Right hindlimb (tissue), 1 donor: ENCODE results near the gene CHP2.
A peak's percentile ranks its signal among the peaks of the same experiment; 100 is the strongest.
"Not testable (repeated sequence)": the region's sequence is repeated elsewhere in the genome, so short reads cannot be mapped to it uniquely, and the experiment has no call there.

Experiments
- DNase-seq: peaks from one replicate; pipeline ENCODE4 v3.0.0-alpha.2; 2018

CHP2 gene

DNA sequence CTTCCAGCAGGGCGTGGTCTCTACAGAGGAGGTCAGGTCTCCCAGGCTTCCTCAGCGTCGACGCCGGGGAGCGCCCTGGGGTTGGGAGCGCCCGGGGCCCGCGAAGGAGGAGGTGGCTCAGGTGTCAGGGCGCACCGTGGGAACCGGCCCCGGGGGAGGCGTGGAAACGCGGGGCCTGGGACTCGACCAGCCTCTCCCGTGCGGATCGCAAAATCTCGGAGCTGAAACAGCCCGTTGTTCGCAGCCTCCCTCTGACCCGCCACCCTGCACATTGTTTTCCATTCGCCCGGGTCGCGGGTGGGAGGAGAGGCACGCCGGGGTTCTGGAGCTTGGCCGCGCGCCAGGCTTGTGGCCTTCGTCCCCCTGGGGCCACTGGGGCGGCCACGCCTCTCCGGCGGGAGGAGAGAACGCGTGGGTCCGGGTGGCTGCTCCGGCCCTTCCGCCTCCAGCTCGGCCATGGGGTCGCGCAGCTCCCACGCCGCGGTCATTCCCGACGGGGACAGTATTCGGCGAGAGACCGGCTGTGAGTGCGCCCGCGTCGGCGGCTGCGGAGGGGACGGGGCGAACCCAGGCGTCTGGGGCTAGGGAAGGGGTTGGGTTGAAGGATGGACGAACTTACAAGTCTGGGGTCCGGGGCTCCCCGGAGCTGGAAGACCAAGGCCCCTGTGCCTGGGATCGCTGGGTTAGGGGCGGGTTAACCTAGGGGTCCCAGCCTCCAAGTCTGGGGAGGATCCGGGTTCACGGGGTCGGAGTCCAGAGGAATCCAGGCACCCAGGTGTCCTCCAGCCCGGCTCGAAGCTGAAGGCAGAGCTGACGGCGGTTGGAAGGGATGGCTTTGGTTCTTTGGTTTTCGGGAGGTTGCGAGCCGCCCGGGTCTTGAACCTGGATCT, at the start of gene CHP2:
Gene CHP2 (plus strand): TSS at position 433 of the 890 bp plus-strand sequence. CDS start 24 bp downstream, at position 457.
- peak; percentile 32 for DNase-seq

GRCh38 chr16:23705517-23705902, 49.3 kb upstream of the CHP2 start:
- no peak for DNase-seq

DNA sequence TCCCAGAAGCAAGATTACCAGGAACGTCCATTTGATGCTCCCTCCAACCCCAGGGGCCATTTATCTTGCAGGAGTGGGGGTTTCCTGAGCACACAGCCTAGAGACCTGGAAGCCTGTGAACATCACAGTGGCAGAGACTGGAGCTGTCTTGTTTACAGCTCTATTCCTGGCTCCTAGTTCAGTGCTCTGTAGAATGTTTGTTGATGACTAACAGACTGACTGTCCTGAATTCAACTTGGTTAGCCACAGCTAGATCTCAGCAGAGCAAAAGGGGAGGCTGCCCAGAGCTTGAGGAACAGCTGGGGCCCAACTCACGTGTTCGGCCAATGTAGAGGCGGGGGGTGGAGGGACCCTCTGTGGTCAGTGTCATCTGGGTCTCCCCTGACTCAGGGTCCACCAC, 48.4 kb upstream of the CHP2 start:
- DNase-seq = no peak

DNA sequence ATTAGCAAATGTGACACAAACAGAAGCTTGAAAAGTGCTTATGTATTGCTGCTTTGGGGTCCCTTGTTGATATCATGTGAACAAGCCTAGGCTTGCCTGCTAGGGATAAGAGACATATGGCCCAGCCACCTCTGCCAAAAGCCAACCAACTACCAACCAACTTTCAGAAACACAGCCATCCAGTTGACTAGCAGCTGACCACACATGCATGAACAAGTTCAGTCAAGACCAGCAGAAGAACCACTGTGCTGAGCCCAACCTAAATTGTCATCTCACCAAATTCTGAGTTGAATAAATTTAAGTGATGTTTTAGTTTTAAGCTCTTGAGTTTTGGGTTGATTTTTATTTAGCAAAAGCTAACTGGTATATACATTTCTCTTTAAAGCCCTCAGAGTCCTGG, 45.3 kb upstream of the CHP2 start:
- DNase-seq = no peak

DNA sequence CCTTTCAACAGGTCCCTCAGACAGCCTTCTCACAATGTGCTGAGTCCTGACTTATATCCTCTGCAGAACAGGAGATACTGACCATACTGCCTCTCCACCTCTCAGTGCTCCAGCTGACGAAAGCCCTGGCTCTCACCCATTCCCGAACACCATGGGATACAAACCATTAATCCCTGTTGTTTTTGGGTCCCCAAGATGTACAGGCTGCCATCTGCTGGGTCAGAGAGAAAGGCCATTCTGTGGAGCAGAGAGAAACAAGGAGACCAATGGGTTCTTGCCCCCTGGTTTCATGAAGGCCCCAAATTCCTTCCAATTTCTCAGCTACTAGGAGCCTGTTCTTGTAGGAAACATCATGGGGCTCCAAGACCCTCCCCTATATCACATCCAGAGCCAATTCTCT, 44.8 kb upstream of the CHP2 start:
- no peak for DNase-seq

DNA sequence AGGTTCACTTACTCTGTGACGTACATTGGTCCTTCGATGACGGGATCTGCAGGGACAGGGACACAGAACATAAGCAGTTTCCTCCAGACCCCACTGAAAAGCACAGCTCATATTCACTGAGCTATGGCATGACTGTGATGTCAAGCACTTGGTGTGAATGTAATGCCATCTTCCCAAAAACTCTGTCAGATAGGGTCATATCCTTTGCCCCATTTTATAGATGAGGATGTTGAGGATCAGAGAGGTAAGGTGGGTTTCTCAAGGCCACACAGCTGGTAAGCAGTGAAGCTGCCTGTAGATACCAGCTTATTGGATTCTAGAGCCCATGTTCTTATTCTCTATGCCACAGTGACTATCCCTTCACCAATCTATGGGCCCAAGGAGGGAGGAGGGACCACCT, 44.3 kb upstream of the CHP2 start:
- DNase-seq = no peak

- no peak for DNase-seq
Observed at GRCh38 chr16:23711785-23712184, 43.0 kb upstream of the CHP2 start.

- no peak for DNase-seq
Observed at GRCh38 chr16:23712976-23713375, 41.9 kb upstream of the CHP2 start, which contains the start of gene ERN2. TSS of gene ERN2 (minus strand) at chr16:23713222. CDS start at chr16:23713187, 35 bp downstream.

DNA sequence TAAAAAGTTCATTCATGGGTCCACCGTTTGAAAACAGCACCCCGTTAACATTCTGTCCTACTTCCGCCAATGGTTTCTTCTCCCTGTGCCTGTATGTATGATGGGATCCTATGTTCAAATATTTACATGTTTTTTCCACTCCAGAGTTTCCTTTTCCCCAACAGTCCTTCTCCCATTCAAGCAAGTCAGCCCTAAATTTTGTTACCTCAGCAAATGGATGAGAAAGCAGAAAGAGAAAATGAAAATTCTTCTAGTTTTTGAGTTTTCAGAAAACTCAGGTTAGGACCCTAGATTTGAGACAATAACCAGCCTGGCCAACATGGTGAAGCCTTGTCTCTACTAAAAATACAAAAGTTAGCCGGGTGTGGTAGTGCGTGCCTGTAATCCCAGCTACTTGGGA, 38.3 kb upstream of the CHP2 start:
- no peak for DNase-seq

- not testable (repeated sequence) for DNase-seq
Observed at GRCh38 chr16:23722613-23723240, 32.1 kb upstream of the CHP2 start.

GRCh38 chr16:23724096-23724784, 30.6 kb upstream of the CHP2 start:
- no peak for DNase-seq

- DNase-seq = no peak
Observed at GRCh38 chr16:23724785-23725131, 30.1 kb upstream of the CHP2 start.

DNA sequence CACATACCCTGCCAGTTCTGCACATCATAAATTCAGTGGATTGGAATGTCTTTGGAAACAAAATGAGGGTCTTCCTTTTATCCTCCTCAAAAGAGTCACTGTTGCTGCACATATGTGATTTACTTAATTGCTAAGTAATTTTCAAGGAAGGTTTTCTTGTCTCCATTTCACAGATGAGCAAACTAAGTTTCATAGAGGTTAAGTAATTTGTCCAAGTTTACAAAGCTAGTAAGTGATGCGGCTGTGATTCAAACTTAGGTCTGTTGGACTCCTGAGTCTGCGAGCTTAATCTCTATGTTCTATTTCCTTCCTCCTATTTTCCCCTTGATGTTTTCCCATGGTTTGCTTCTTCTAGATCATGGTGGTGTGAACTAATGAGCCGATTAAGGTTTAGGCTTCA, 28.1 kb upstream of the CHP2 start:
- DNase-seq = no peak

GRCh38 chr16:23728112-23728477, 26.7 kb upstream of the CHP2 start:
- DNase-seq = no peak

GRCh38 chr16:23729503-23730424, 25.1 kb upstream of the CHP2 start:
- DNase-seq = no peak

- no peak for DNase-seq
Observed at GRCh38 chr16:23734176-23734893, 20.5 kb upstream of the CHP2 start.

DNA sequence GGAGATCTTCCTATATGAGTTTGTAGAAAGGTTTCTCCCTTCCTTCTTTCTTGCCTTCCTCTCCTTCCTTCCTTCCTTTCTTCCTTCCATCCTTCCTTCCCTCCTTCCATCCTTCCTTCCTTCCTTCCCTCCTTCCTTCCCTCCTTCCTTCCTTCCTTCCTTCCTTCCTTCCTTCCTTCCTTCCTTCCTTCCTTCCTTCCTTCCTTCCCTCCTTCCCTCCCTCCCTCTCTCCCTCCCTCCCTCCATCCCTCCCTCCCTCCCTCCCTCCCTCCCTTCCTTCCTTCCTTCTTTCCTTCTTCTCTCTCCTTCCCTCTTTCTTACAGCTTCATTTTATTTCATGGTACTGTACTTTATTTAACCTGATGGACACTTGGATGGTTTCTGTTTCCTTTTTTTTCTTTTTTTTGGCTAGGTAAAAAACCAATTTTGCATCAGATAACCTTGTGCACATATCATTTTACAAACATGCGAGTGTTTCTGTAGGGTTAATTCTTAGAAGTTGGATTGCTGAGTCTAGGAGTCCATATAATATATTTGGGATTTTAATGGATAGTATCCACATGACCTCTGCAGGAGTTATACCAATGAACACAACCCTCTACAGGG, 17.3 kb upstream of the CHP2 start:
- not testable (repeated sequence) for DNase-seq

- no peak for DNase-seq
Observed at GRCh38 chr16:23739516-23739915, 15.3 kb upstream of the CHP2 start.

DNA sequence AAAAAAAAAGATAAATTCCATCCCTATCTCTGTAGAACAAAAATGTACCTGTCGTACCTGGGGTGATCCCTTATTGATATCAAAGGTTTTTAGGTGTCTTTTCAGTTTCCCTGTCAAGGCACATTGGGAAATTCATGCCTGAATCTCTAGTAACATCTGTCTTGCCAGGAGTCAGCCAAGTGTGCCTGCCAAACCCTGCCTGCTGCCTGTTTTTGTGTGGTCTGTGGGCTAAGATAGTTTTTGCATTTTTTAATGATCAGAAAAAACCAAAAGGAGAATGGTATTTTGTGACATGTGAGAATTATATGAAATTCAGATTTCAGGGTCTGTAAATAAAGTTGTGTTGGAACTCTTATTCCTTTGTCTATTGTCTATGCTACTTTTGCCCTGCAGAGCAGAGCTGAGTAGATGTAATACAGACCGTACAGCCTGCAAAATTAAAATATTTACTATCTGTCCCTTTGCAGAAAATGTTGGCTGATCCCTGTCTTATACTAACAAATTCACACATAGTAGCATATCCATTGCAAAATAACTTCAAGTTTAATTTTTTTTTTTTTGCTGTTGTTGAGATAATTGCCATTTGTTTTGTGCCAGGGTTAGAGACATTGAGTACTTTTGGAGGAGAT, 13.0 kb upstream of the CHP2 start:
- no peak for DNase-seq

GRCh38 chr16:23742766-23743165, 12.1 kb upstream of the CHP2 start:
- no peak for DNase-seq

- no peak for DNase-seq
Observed at GRCh38 chr16:23745263-23745662, 9.6 kb upstream of the CHP2 start.
